HEK293 (cell line): Measurements from ENCODE around the gene EBNA1BP2.
A peak's percentile ranks its signal among the peaks of the same experiment; 100 is the strongest.

Experiments
- KLF9 ChIP-seq: fragments of 450-650 bp; formaldehyde crosslinking; IDR thresholded peaks from 2 replicates; pipeline ENCODE4 v1.5.1; 2016; ENCODE audit warnings: missing biosample characterization, missing genetic modification characterization, low read depth
- RBAK ChIP-seq: fragments of 450-650 bp; formaldehyde crosslinking; IDR thresholded peaks from 2 replicates; pipeline ENCODE4 v1.5.1; 2016; ENCODE audit warnings: missing biosample characterization, missing genetic modification characterization
- ZBTB1 ChIP-seq: fragments of 450-650 bp; formaldehyde crosslinking; IDR thresholded peaks from 2 replicates; pipeline ENCODE4 v1.5.1; 2016; ENCODE audit warnings: missing biosample characterization, missing genetic modification characterization
- ZBTB48 ChIP-seq: fragments of 450-650 bp; formaldehyde crosslinking; IDR thresholded peaks from 2 replicates; pipeline ENCODE4 v1.5.1; 2016; ENCODE audit warnings: missing biosample characterization, missing genetic modification characterization
- ZBTB8A ChIP-seq: fragments of 450-650 bp; formaldehyde crosslinking; IDR thresholded peaks from 2 replicates; pipeline ENCODE4 v1.5.1; 2016; ENCODE audit warnings: missing biosample characterization, missing genetic modification characterization
- ZNF132 ChIP-seq: fragments of 450-650 bp; formaldehyde crosslinking; IDR thresholded peaks from 2 replicates; pipeline ENCODE4 v1.5.1; 2017; ENCODE audit warnings: missing biosample characterization, missing genetic modification characterization, borderline replicate concordance
- ZNF174 ChIP-seq: fragments of 450-650 bp; formaldehyde crosslinking; IDR thresholded peaks from 2 replicates; pipeline ENCODE4 v1.5.0; 2017; ENCODE audit warnings: missing biosample characterization, mild to moderate bottlenecking, missing genetic modification characterization
- ZNF211 ChIP-seq: fragments of 450-650 bp; formaldehyde crosslinking; IDR thresholded peaks from 2 replicates; pipeline ENCODE4 v1.5.1; 2016; ENCODE audit warnings: low read depth, missing biosample characterization, missing genetic modification characterization
- ZNF292 ChIP-seq: fragments of 450-650 bp; formaldehyde crosslinking; IDR thresholded peaks from 2 replicates; pipeline ENCODE4 v1.5.1; 2016; ENCODE audit warnings: low read depth, missing biosample characterization, missing genetic modification characterization, borderline replicate concordance
- ZNF423 ChIP-seq: fragments of 450-650 bp; formaldehyde crosslinking; IDR thresholded peaks from 2 replicates; pipeline ENCODE4 v1.5.1; 2016; ENCODE audit warnings: missing biosample characterization, missing genetic modification characterization
- ZNF560 ChIP-seq: fragments of 450-650 bp; formaldehyde crosslinking; IDR thresholded peaks from 2 replicates; pipeline ENCODE4 v1.5.1; 2017; ENCODE audit warnings: missing biosample characterization, missing genetic modification characterization, borderline replicate concordance
- ZNF571 ChIP-seq: fragments of 450-650 bp; formaldehyde crosslinking; IDR thresholded peaks from 2 replicates; pipeline ENCODE4 v1.5.0; 2017; ENCODE audit warnings: missing biosample characterization, missing genetic modification characterization
- ZNF596 ChIP-seq: fragments of 450-650 bp; IDR thresholded peaks from 2 replicates; pipeline ENCODE4 v1.5.0; 2018; ENCODE audit warnings: missing biosample characterization, mild to moderate bottlenecking, missing genetic modification characterization, moderate library complexity
- ZNF621 ChIP-seq: fragments of 450-650 bp; formaldehyde crosslinking; IDR thresholded peaks from 2 replicates; pipeline ENCODE4 v1.5.1; 2017; ENCODE audit warnings: missing biosample characterization, missing genetic modification characterization
- ZNF664 ChIP-seq: fragments of 450-650 bp; formaldehyde crosslinking; IDR thresholded peaks from 2 replicates; pipeline ENCODE4 v1.5.1; 2016; ENCODE audit warnings: missing biosample characterization, missing genetic modification characterization
- ZNF768 ChIP-seq: fragments of 450-650 bp; formaldehyde crosslinking; IDR thresholded peaks from 2 replicates; pipeline ENCODE4 v1.5.1; 2018; ENCODE audit warnings: missing biosample characterization, mild to moderate bottlenecking, missing genetic modification characterization
- ZNF830 ChIP-seq: fragments of 450-650 bp; IDR thresholded peaks from 2 replicates; pipeline ENCODE4 v1.5.0; 2018; ENCODE audit warnings: missing biosample characterization, missing genetic modification characterization, low read depth, mild to moderate bottlenecking, moderate library complexity
- TF ChIP-seq, protein P1 (sequence below): fragments of 450-650 bp; formaldehyde crosslinking; IDR thresholded peaks from 2 replicates; pipeline ENCODE4 v1.5.1; 2016; ENCODE audit warnings: missing biosample characterization, missing genetic modification characterization
- TF ChIP-seq, protein P2 (sequence below): fragments of 450-650 bp; formaldehyde crosslinking; IDR thresholded peaks from 2 replicates; pipeline ENCODE4 v1.5.1; 2016; ENCODE audit warnings: missing biosample characterization, missing genetic modification characterization
- TF ChIP-seq, protein P3 (sequence below): fragments of 450-650 bp; formaldehyde crosslinking; IDR thresholded peaks from 2 replicates; pipeline ENCODE4 v1.5.1; 2016; ENCODE audit warnings: missing biosample characterization, missing genetic modification characterization
- TF ChIP-seq, protein P4 (sequence below): fragments of 450-650 bp; formaldehyde crosslinking; IDR thresholded peaks from 2 replicates; pipeline ENCODE4 v1.5.0; 2017; ENCODE audit warnings: missing biosample characterization, missing genetic modification characterization, borderline replicate concordance
- TF ChIP-seq, protein P5 (sequence below): fragments of 450-650 bp; formaldehyde crosslinking; IDR thresholded peaks from 2 replicates; pipeline ENCODE4 v1.5.1; 2016; ENCODE audit warnings: missing biosample characterization, missing genetic modification characterization
- TF ChIP-seq, protein P6 (sequence below): fragments of 450-650 bp; formaldehyde crosslinking; IDR thresholded peaks from 2 replicates; pipeline ENCODE4 v1.5.1; 2016; ENCODE audit warnings: missing biosample characterization, missing genetic modification characterization, borderline replicate concordance
- TF ChIP-seq, protein P7 (sequence below): fragments of 450-650 bp; formaldehyde crosslinking; IDR thresholded peaks from 2 replicates; pipeline ENCODE4 v1.5.1; 2017; ENCODE audit warnings: missing biosample characterization, missing genetic modification characterization

The EBNA1BP2 gene

DNA sequence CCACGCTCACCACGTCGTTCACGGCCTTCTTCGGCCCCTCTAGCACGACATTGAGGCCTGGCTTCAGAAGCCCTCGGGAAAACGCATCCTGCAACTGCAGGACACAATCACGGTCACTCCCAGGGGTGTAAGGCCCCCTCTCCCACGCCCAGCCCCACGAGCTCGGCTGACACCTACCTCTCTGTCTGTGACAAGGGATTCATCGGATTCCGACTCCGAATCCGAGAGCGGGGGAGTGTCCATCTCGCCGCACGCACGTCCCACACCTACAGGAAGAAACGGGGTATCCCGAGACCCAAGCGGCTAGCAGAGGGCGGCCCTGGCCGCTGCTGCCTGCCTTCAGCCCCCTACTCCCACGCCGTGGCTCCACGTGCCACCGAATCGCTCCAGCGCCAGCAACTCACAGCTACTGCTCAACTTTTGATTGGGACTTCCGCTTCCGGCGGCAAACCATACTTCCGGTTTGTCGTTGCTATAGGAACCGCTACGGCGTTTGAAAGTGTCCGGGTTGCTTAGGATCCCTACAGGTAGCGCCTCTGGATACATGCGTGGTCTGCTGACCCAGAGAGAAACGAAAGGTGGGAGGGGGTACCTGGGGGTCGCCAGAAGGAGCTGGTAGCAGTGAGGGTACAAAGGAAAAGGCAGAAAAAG, at the start of gene EBNA1BP2, which contains the start of gene CFAP57 (continued):
- TF ChIP-seq, protein P1, sequence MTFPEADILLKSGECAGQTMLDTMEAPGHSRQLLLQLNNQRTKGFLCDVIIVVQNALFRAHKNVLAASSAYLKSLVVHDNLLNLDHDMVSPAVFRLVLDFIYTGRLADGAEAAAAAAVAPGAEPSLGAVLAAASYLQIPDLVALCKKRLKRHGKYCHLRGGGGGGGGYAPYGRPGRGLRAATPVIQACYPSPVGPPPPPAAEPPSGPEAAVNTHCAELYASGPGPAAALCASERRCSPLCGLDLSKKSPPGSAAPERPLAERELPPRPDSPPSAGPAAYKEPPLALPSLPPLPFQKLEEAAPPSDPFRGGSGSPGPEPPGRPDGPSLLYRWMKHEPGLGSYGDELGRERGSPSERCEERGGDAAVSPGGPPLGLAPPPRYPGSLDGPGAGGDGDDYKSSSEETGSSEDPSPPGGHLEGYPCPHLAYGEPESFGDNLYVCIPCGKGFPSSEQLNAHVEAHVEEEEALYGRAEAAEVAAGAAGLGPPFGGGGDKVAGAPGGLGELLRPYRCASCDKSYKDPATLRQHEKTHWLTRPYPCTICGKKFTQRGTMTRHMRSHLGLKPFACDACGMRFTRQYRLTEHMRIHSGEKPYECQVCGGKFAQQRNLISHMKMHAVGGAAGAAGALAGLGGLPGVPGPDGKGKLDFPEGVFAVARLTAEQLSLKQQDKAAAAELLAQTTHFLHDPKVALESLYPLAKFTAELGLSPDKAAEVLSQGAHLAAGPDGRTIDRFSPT: no peak
- TF ChIP-seq ZBTB1: no peak
- no peak for TF ChIP-seq ZBTB8A
- TF ChIP-seq ZNF621 (tag by site-specific recombination): no peak
- TF ChIP-seq, protein P2, sequence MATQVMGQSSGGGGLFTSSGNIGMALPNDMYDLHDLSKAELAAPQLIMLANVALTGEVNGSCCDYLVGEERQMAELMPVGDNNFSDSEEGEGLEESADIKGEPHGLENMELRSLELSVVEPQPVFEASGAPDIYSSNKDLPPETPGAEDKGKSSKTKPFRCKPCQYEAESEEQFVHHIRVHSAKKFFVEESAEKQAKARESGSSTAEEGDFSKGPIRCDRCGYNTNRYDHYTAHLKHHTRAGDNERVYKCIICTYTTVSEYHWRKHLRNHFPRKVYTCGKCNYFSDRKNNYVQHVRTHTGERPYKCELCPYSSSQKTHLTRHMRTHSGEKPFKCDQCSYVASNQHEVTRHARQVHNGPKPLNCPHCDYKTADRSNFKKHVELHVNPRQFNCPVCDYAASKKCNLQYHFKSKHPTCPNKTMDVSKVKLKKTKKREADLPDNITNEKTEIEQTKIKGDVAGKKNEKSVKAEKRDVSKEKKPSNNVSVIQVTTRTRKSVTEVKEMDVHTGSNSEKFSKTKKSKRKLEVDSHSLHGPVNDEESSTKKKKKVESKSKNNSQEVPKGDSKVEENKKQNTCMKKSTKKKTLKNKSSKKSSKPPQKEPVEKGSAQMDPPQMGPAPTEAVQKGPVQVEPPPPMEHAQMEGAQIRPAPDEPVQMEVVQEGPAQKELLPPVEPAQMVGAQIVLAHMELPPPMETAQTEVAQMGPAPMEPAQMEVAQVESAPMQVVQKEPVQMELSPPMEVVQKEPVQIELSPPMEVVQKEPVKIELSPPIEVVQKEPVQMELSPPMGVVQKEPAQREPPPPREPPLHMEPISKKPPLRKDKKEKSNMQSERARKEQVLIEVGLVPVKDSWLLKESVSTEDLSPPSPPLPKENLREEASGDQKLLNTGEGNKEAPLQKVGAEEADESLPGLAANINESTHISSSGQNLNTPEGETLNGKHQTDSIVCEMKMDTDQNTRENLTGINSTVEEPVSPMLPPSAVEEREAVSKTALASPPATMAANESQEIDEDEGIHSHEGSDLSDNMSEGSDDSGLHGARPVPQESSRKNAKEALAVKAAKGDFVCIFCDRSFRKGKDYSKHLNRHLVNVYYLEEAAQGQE: no peak
- TF ChIP-seq, protein P3, sequence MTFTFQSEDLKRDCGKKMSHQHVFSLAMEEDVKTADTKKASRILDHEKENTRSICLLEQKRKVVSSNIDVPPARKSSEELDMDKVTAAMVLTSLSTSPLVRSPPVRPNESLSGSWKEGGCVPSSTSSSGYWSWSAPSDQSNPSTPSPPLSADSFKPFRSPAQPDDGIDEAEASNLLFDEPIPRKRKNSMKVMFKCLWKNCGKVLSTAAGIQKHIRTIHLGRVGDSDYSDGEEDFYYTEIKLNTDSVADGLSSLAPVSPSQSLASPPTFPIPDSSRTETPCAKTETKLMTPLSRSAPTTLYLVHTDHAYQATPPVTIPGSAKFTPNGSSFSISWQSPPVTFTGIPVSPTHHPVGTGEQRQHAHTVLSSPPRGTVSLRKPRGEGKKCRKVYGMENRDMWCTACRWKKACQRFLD (tag by site-specific recombination): no peak
- TF ChIP-seq ZNF211 (tag by site-specific recombination): no peak
- no peak for TF ChIP-seq ZNF768 (tag by site-specific recombination)
- peak; percentile 53 for TF ChIP-seq KLF9
- TF ChIP-seq, protein P4, sequence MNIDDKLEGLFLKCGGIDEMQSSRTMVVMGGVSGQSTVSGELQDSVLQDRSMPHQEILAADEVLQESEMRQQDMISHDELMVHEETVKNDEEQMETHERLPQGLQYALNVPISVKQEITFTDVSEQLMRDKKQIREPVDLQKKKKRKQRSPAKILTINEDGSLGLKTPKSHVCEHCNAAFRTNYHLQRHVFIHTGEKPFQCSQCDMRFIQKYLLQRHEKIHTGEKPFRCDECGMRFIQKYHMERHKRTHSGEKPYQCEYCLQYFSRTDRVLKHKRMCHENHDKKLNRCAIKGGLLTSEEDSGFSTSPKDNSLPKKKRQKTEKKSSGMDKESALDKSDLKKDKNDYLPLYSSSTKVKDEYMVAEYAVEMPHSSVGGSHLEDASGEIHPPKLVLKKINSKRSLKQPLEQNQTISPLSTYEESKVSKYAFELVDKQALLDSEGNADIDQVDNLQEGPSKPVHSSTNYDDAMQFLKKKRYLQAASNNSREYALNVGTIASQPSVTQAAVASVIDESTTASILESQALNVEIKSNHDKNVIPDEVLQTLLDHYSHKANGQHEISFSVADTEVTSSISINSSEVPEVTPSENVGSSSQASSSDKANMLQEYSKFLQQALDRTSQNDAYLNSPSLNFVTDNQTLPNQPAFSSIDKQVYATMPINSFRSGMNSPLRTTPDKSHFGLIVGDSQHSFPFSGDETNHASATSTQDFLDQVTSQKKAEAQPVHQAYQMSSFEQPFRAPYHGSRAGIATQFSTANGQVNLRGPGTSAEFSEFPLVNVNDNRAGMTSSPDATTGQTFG (tag by site-specific recombination): no peak
- TF ChIP-seq, protein P5, sequence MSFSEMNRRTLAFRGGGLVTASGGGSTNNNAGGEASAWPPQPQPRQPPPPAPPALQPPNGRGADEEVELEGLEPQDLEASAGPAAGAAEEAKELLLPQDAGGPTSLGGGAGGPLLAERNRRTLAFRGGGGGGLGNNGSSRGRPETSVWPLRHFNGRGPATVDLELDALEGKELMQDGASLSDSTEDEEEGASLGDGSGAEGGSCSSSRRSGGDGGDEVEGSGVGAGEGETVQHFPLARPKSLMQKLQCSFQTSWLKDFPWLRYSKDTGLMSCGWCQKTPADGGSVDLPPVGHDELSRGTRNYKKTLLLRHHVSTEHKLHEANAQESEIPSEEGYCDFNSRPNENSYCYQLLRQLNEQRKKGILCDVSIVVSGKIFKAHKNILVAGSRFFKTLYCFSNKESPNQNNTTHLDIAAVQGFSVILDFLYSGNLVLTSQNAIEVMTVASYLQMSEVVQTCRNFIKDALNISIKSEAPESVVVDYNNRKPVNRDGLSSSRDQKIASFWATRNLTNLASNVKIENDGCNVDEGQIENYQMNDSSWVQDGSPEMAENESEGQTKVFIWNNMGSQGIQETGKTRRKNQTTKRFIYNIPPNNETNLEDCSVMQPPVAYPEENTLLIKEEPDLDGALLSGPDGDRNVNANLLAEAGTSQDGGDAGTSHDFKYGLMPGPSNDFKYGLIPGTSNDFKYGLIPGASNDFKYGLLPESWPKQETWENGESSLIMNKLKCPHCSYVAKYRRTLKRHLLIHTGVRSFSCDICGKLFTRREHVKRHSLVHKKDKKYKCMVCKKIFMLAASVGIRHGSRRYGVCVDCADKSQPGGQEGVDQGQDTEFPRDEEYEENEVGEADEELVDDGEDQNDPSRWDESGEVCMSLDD (tag by site-specific recombination): no peak
- TF ChIP-seq ZNF596: no peak
- TF ChIP-seq ZBTB48 (tag by site-specific recombination): no peak
- TF ChIP-seq, protein P6, sequence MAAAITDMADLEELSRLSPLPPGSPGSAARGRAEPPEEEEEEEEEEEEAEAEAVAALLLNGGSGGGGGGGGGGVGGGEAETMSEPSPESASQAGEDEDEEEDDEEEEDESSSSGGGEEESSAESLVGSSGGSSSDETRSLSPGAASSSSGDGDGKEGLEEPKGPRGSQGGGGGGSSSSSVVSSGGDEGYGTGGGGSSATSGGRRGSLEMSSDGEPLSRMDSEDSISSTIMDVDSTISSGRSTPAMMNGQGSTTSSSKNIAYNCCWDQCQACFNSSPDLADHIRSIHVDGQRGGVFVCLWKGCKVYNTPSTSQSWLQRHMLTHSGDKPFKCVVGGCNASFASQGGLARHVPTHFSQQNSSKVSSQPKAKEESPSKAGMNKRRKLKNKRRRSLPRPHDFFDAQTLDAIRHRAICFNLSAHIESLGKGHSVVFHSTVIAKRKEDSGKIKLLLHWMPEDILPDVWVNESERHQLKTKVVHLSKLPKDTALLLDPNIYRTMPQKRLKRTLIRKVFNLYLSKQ (tag by site-specific recombination): no peak
- TF ChIP-seq ZNF174 (tag by site-specific recombination): no peak
- no peak for TF ChIP-seq ZNF560 (tag by site-specific recombination)
- no peak for TF ChIP-seq ZNF292 (tag by site-specific recombination)
- no peak for TF ChIP-seq ZNF830 (tag by site-specific recombination)
- no peak for TF ChIP-seq RBAK (tag by site-specific recombination)
- TF ChIP-seq ZNF571 (tag by site-specific recombination): no peak
- no peak for TF ChIP-seq ZNF664 (tag by site-specific recombination)
- no peak for TF ChIP-seq ZNF423
- no peak for TF ChIP-seq ZNF132 (tag by site-specific recombination)
- TF ChIP-seq, protein P7, sequence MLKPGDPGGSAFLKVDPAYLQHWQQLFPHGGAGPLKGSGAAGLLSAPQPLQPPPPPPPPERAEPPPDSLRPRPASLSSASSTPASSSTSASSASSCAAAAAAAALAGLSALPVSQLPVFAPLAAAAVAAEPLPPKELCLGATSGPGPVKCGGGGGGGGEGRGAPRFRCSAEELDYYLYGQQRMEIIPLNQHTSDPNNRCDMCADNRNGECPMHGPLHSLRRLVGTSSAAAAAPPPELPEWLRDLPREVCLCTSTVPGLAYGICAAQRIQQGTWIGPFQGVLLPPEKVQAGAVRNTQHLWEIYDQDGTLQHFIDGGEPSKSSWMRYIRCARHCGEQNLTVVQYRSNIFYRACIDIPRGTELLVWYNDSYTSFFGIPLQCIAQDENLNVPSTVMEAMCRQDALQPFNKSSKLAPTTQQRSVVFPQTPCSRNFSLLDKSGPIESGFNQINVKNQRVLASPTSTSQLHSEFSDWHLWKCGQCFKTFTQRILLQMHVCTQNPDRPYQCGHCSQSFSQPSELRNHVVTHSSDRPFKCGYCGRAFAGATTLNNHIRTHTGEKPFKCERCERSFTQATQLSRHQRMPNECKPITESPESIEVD (tag by site-specific recombination): no peak
